Retinal pigment epithelial cell (primary cell): ENCODE measurements around the gene ASCC2.
"Not testable (repeated sequence)": the region's sequence is repeated elsewhere in the genome, so short reads cannot be mapped to it uniquely, and the experiment has no call there.

Experiments
- DNase-seq: peaks from one replicate; pipeline ENCODE4 v3.0.0-alpha.2; 2010; ENCODE audit warnings: low read depth
- H3K4me3 ChIP-seq: 2 replicates; pipeline ENCODE4 v1.5.1; 2011; ENCODE audit warnings: mild to moderate bottlenecking, low read length, control low read depth, moderate library complexity
- CTCF ChIP-seq: conservative IDR thresholded peaks from 2 replicates; pipeline ENCODE4 v1.5.1; 2011; ENCODE audit warnings: low read depth, low read length, control low read depth, inconsistent platforms

ASCC2 gene

GRCh38 chr22:29839039-29839438 lies 965 bp upstream of the ASCC2 start:
- H3K4me3 ChIP-seq: no peak overlapping the region
- TF ChIP-seq CTCF: no peak
- DNase-seq: no peak

- TF ChIP-seq CTCF: no peak
- no peak for DNase-seq
- H3K4me3 ChIP-seq: peak overlapping the region; percentile 95
Observed at GRCh38 chr22:29838599-29838956, 504 bp upstream of the ASCC2 start.

- DNase-seq: not testable (repeated sequence)
- peak overlapping the region; percentile 95 for H3K4me3 ChIP-seq
Observed at GRCh38 chr22:29836791-29837370, 1.2 kb downstream of the ASCC2 start.

- DNase-seq: no peak
- TF ChIP-seq CTCF: no peak
- H3K4me3 ChIP-seq: no peak overlapping the region
Observed at GRCh38 chr22:29834046-29834445, 4.0 kb downstream of the ASCC2 start.

GRCh38 chr22:29833392-29833965 lies 4.6 kb downstream of the ASCC2 start:
- no peak for DNase-seq
- no peak for TF ChIP-seq CTCF
- H3K4me3 ChIP-seq: no peak overlapping the region

GRCh38 chr22:29831958-29832357 lies 6.1 kb downstream of the ASCC2 start:
- no peak for DNase-seq
- TF ChIP-seq CTCF: no peak
- no peak overlapping the region for H3K4me3 ChIP-seq

GRCh38 chr22:29831186-29831921 lies 6.7 kb downstream of the ASCC2 start:
- TF ChIP-seq CTCF: no peak
- no peak overlapping the region for H3K4me3 ChIP-seq
- no peak for DNase-seq
